NCI-H2196 treated with DMSO at 0.1 percent for 48 hours (cell line): ENCODE data around the gene DPEP2NB.
A peak's percentile ranks its signal among the peaks of the same experiment; 100 is the strongest.
"Not testable (repeated sequence)": the region's sequence is repeated elsewhere in the genome, so short reads cannot be mapped to it uniquely, and the experiment has no call there.

ENCODE experiments used
- DNase-seq: peaks from one replicate; lab custom pipeline; 2025; ENCODE audit not compliant: unreplicated experiment; lab: John Stamatoyannopoulos, UW

The DPEP2NB gene

DNA sequence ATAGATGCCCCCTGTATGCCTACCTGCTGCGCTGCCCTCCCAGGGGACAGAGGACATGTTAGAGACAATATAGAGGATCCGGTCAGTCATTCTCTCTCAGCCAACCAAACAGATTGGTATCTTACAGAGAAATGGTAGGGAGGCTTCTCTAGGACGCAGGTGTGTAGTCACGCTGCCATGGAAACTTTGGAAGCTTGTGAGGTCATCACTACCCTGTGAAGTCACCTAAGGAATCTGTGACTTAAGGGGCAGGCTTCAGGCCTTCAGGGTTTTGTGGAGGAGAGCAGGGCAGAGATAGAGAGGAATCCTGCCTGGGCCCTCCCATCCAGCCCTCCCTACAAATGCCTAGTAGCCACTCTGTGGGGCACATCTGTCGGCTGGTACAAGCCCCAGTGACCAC is at the start of gene DPEP2NB:
Gene DPEP2NB, minus strand, starts transcription at position 231 of the 400 bp plus-strand sequence. Its CDS starts 141 bp downstream, at position 90.
- DNase-seq: no peak

DNA sequence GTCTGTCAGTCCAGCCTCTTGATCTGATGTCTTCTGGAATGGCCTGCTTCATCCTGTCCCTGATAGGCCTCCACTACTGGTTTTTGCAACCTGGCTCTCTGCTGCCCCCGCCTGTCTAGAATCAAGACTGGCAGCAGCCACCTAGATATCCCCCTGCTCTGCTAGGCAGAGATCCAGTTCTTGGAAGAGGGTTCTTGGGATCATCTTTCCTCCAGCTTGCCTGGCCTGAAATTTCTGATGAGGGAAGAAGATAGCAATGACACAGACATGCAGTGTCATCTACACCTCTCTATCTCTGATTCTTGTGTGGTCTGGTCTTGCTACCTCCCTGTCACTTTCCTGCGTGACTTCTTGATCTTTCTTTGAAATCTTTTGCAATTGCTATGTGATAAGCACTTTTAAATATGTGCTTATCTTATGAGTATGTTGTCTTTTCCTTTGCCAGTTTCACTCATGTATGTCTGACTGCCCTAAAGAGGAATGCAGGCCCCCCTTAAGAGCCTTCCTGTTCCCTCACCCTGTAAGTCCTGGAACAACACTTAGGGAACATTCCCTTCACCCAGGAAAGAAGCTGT is 49.2 kb upstream of the DPEP2NB start:
- peak; percentile 29 for DNase-seq

DNA sequence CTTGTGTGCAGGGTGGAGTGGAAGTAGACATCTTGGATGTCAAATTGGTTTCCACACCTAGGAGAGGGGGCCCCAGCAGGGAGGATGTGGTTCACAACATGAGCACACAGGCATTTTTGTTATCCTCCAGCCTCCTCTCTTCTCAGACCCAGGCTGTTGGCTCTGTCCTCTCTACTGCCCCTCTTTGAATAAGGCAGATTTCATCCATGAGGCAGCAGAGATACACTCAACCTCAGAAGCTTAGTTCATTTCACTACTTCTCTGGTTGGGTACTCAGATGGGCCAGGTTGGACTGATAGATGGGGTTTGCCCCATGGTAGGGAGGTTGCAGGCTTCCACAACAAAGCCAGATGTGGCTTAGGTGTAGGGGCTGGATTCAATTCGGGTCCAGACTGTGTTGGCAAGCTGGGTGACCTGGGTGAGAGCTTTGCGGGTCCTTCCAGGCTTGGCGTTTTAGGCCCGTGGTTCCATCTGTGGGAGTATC is 47.2 kb upstream of the DPEP2NB start:
- no peak for DNase-seq

DNA sequence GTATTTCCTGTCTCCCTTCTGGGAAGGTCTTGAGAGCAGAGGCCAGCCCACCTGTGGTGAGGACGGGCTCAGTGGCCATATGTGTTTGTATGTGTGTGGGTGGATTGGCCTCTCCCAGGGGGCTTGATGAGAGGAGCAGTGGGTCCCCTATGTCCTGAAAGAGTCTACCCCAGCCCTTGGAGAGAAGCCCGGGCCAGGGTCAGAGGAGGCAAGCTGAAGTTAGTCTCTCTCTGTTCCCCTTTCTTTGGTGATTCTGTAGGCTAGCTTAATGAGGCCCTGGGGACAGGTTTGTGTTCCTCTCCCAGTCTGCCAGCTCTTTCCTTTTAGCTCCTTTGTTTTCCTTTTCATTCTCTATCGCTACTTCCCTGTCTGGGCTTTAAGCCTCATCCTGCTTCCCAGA is 45.7 kb upstream of the DPEP2NB start:
- DNase-seq: no peak

DNA sequence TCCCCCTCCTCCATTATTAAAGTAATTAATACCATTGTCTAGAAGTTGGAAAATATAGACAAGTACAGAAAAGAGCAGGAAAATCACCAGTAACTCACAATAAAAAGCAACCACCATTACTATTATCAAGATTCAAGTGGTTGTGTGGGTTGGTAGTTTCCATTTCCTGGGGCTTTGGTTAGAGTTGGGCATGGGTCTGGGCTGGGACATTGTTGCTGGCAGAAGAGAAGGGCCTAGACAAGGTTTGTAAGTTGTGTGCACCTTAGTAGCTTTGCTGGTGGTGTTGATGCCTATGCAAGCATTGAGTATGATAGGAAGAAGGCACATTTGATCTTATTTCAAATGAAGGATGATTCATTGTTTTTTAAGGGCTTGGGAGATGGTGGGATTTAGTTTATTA is 44.1 kb upstream of the DPEP2NB start:
- no peak for DNase-seq

DNA sequence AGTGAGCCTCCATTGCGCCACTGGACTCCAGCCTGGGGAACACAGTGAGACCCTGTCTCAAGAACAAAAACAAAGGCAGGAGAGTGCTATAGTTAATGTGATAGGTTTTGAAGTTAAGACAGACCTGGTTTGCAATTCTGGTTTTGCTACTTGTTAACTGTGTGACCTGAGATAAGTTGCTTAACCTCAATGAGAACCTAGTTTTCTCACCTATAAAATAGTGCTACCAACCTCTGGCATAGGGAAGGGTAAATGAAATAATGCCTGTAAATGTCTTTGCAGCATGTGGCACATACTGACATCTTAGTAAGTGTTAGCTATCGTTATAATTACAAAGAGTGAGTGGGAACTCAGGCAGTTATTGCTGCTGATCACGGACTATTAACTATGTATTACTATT is 39.7 kb upstream of the DPEP2NB start:
- no peak for DNase-seq

GRCh38 chr16:68049449-68049848 is 33.7 kb upstream of the DPEP2NB start:
- DNase-seq: no peak

GRCh38 chr16:68047987-68048386 is 32.3 kb upstream of the DPEP2NB start:
- no peak for DNase-seq

DNA sequence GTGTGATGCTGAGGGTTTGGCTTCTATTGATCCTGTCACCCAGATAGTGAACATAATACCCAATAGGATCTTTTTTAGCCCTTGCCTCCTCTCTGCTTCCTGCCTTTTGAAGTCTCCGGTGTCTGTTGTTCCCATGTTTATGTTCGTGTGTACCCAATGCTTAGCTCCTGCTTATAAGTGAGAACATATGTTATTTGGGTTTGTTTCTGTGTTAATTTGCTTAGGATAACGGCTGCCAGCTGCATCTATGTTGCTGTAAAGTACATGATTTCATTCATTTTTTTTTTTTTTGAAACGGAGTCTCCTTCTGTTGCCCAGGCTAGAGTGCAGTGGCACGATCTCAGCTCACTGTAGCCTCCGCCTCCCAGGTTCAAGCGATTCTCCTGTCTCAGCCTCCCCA is 30.4 kb upstream of the DPEP2NB start:
- no peak for DNase-seq

GRCh38 chr16:68041783-68042182 is 26.1 kb upstream of the DPEP2NB start:
- no peak for DNase-seq

DNA sequence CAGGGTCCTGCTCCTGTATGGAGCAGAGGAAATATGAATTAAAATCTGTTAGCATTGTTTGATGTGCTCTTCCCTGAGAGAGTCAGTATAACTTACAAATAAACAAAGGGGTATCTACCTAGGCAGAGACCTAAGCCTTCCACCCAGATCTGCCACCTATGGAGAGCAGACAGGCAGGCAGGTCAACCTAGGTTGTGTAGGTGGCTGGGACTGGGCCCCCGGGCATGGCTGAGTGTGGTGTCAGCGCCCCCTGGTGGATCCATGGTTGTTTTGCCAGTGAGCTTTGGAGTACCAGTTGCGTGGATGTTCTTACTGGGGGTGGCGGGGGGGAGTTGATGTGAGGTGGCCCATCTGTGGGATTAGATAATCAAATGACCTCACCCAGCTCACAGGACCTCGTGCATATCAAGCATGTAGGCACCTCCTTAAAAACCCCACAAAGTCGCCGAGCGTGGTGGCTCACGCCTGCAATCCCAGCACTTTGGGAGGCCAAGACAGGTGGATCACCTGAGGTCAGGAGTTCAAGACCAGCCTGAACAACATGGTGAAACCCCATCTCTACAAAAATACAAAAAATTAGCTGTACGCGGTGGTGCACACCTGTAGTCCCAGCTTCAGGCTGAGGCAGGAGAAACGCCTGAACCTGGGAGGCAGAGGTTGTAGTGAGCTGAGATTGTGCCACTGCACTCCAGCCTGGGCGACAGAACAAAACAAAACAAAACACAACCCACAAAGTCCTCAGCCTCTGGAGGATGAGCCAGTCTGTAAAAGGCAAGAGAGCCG is 25.0 kb upstream of the DPEP2NB start:
- DNase-seq: peak; percentile 22

DNA sequence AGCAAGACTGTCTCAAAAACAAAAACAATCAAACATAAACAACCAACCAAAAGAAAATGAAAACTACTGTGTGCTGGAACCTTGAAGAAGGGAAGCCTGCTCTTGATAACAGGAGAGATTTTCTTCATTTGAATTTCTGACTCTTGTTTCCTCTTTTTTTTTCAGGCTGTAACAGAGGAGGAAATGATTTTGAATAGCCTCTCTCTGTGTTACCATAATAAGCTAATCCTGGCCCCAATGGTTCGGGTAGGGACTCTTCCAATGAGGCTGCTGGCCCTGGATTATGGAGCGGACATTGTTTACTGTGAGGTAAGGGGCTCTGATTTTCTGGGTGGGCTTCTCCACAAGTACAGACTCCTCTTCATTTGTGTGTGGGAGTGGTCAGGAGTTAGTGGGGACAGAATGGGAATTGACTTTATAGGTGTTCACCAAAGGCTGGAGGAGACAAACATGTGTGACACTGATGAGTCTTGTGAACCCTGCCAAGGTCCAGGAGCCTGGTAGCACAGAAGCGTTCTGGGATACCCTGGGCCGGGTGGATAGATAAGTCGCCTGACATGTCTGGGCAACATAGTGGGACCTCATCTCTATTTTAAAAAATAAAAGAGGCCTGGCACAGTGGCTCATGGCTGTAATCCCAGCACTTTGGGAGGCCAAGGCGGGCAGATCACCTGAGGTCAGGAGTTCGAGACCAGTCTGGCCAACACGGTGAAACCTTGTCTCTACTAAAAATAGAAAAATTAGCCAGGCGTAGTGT is 22.3 kb upstream of the DPEP2NB start:
- DNase-seq: no peak

GRCh38 chr16:68035227-68035626 is 19.5 kb upstream of the DPEP2NB start:
- no peak for DNase-seq

DNA sequence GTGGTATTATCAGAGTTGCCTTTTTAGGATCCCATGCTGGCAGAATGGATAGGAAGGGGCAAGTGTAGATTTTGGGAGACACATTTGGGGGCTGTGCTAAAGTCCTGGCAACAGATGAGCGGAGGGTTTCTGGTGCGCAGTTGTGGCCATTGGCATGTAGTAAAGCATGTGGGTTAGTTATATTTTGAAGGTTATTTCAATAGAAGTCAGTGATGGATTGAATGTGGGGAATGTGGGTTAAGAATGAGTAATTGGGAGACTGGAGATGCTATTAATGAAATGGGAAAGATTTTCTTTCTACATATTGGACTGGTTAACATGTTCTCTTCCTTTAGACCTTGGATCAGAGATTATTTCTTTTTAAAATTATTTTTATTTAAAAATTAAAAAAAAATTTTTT is 17.4 kb upstream of the DPEP2NB start:
- DNase-seq: no peak

DNA sequence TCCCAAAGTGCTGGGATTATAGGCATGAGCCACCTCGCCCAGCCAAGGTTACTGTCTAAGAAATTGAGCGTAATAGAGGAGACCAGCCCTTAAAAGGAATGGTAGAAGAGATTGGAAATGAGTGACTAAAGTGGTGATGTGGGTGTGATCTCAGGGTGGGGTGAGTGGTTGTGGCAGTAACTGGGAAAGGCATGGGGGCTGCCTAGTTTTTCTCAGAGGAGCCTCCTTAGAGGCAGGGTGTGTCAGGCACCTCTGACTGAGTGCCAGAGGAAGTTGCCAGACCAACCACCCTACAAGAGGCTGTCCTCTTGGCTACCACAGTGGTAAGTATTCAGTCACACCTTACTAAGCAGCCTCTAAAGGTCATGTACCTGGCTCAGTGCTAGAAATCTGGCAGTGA is 16.2 kb upstream of the DPEP2NB start:
- no peak for DNase-seq

GRCh38 chr16:68030108-68030507 is 14.4 kb upstream of the DPEP2NB start:
- DNase-seq: not testable (repeated sequence)

GRCh38 chr16:68028996-68029395 is 13.3 kb upstream of the DPEP2NB start:
- DNase-seq: no peak

GRCh38 chr16:68022728-68023537 is 7.2 kb upstream of the DPEP2NB start, which contains the start of the genes DDX28 and DUS2:
TSS of gene DDX28 (minus strand) at chr16:68023232. CDS start at chr16:68023202, 30 bp downstream.
TSS of gene DUS2 (plus strand) at chr16:68023284. CDS start at chr16:68038024, 14,740 bp downstream.
- peak; percentile 23 for DNase-seq

- DNase-seq: no peak
Measured at GRCh38 chr16:68022278-68022727, 6.6 kb upstream of the DPEP2NB start.

- no peak for DNase-seq
Measured at GRCh38 chr16:68021490-68021889, 5.8 kb upstream of the DPEP2NB start.
